ENCODE data around the gene ZNF865.

GRCh38 chr19:55666343-55667005, 61.0 kb downstream of the ZNF865 start:
- TF ChIP-seq CTCF (IDR thresholded peaks at IDR 0.05; ENCODE audit: insufficient read depth, low read depth, low read length) (no peak), EZH2 (IDR thresholded peaks at IDR 0.05; ENCODE audit: insufficient read depth, low read length) (no peak)
